Effector memory CD8-positive, alpha-beta T cell (primary cell): ENCODE results near the gene MRPL10.
A peak's percentile ranks its signal among the peaks of the same experiment; 100 is the strongest.

ENCODE experiments used
- ATAC-seq: fragments of 150-1000 bp; cut with Tn5 transposase; replicated peaks from 2 replicates; pipeline ENCODE4 v1.10.0; 2021; ENCODE audit warnings: mild to moderate bottlenecking, moderate library complexity
- DNase-seq, 3 experiments: peaks; one replicate each; pipeline ENCODE4 v3.0.0; 2021
- H3K27ac Mint-ChIP-seq, 2 donors: one replicate each; pipeline ENCODE4 v1.8.0; 2022; ENCODE audit warnings: mild to moderate bottlenecking in 2 of 2, mixed read lengths in 2 of 2, moderate library complexity in 2 of 2
- H3K27me3 Mint-ChIP-seq, 2 donors: one replicate each; pipeline ENCODE4 v1.8.0; 2022; ENCODE audit warnings: mixed read lengths in 2 of 2
- H3K36me3 Mint-ChIP-seq: one replicate; pipeline ENCODE4 v1.8.0; 2022; ENCODE audit warnings: mild to moderate bottlenecking, moderate library complexity, mixed read lengths; ENCODE audit not compliant: insufficient read depth
- H3K4me1 Mint-ChIP-seq, 2 donors: one replicate each; pipeline ENCODE4 v1.8.0; 2022; ENCODE audit warnings: low read depth in 2 of 2, mixed read lengths in 2 of 2
- H3K4me3 Mint-ChIP-seq, 2 donors: one replicate each; pipeline ENCODE4 v1.8.0; 2022; ENCODE audit warnings: mild to moderate bottlenecking in 2 of 2, mixed read lengths in 2 of 2, moderate library complexity in 2 of 2
- H3K9me3 Mint-ChIP-seq, 2 donors: one replicate each; pipeline ENCODE4 v1.8.0; 2022; ENCODE audit warnings: mixed read lengths in 2 of 2

The MRPL10 gene

GRCh38 chr17:47801906-47802305 lies 29.4 kb downstream of the MRPL10 start:
- Mint-ChIP-seq H3K36me3 (peaks cover 13% of the 10 kb centered on the region), H3K4me3 (no peak overlapping the region), H3K9me3 (no peaks in the 10 kb centered on the region), H3K27ac (peak overlapping the region in 1 of 2 donors; percentile 19), H3K27me3 (peaks cover 0 to 8% of the 10 kb centered on the region in 2 donors), H3K4me1 (peaks cover 2 to 4% of the 10 kb centered on the region in 2 donors)
- DNase-seq (no peak), ATAC-seq (no peak)

DNA sequence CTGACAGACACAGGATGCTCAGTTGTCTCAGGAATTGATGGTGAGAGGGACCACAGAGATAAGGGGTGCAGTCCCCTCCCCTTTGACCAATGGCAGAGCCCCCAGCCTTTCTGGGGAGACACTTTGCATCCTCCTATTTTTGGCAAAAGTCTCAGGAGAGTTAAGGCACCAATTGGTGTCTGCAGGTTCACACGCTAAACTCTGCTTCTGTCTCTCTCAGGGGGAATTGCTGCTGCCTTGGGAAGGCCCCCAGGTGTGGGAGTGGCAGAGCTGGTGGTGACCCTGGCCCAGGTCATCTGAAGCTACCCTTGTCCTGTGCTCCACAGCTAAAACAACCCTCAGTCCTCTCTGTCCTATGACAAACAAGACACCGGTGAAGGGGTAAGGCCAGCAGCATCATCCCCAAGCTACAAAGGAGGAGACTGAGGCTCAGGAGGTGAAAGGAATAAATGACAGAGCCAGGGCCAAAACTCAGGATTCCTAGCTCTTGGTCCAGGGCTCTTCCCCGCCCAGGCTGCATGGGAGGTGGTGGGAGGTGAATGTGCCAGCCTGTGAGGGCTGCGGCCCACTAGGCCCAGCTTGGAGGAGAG lies 30.1 kb downstream of the MRPL10 start:
- DNase-seq (no peak), ATAC-seq (no peak)
- H3K4me1 Mint-ChIP-seq, result peaks cover 2 to 4% of the 10 kb centered on the region in 2 donors
- H3K27me3 Mint-ChIP-seq, result peaks cover 0 to 8% of the 10 kb centered on the region in 2 donors
- peaks cover 8% of the 10 kb centered on the region for H3K36me3 Mint-ChIP-seq
- no peaks in the 10 kb centered on the region for H3K9me3 Mint-ChIP-seq
- no peak overlapping the region for H3K4me3 Mint-ChIP-seq
- H3K27ac Mint-ChIP-seq, result no peak overlapping the region

DNA sequence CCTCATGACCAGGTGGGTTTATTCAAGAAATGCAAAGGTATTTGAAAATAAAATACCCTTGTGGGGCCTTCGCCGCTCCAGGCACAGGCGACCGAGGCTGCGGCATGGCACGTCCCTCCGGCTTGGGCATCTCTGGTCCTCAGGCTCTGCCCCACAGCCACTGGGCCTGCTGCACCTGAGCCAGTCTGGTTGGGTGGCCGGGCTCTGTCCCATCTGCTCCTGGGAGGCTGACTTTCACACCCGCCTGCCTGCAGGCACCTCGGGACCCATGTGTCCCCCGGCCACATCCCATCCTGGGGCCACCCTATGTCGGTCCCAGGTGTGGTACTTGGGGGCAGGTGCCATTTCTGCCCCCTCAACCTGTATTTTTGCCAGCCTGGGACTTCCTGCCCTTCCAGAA lies 30.7 kb downstream of the MRPL10 start:
- no peak overlapping the region for H3K27ac Mint-ChIP-seq
- no peaks in the 10 kb centered on the region for H3K9me3 Mint-ChIP-seq
- H3K4me3 Mint-ChIP-seq, result no peak overlapping the region
- ATAC-seq (no peak), DNase-seq (no peak)
- peaks cover 2% of the 10 kb centered on the region for H3K36me3 Mint-ChIP-seq
- peaks cover 2 to 4% of the 10 kb centered on the region in 2 donors for H3K4me1 Mint-ChIP-seq
- peaks cover 0 to 8% of the 10 kb centered on the region in 2 donors for H3K27me3 Mint-ChIP-seq

DNA sequence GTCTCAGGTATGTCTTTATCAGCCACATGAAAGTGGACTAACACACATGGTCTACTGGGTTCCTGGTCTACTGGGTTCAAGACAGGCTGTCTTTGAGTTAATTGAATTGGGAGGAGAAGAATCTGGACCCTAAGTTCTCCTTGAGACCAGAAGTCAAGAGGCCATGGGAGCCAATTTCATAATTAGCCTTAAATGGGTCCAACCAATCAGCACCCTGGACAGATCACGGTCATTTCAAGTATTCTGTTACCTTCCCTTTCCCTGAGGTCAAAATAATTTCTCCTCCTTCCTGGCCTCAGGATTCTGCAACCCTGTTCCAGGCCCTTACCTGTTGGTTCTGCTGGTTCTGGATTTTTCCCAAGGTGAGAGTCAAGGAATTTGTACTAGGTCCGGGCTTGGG lies 33.5 kb downstream of the MRPL10 start:
- Mint-ChIP-seq H3K27me3 (peaks cover 21 to 26% of the 10 kb centered on the region in 2 donors), H3K36me3 (no peaks in the 10 kb centered on the region), H3K27ac (no peak overlapping the region), H3K9me3 (no peaks in the 10 kb centered on the region), H3K4me1 (peaks cover 2 to 4% of the 10 kb centered on the region in 2 donors), H3K4me3 (no peak overlapping the region)
- no peak for ATAC-seq
- DNase-seq, result no peak

GRCh38 chr17:47792979-47793378 lies 38.4 kb downstream of the MRPL10 start:
- ATAC-seq (no peak), DNase-seq (no peak)
- Mint-ChIP-seq H3K36me3 (no peaks in the 10 kb centered on the region), H3K27ac (no peak overlapping the region), H3K9me3 (no peaks in the 10 kb centered on the region), H3K4me3 (no peak overlapping the region), H3K27me3 (peaks cover 46 to 69% of the 10 kb centered on the region in 2 donors), H3K4me1 (peaks cover 3 to 4% of the 10 kb centered on the region in 2 donors)

- peaks cover 45 to 75% of the 10 kb centered on the region in 2 donors for H3K27me3 Mint-ChIP-seq
- DNase-seq (no peak), ATAC-seq (no peak)
- no peak overlapping the region for H3K4me3 Mint-ChIP-seq
- H3K4me1 Mint-ChIP-seq, result peaks cover 3 to 4% of the 10 kb centered on the region in 2 donors
- no peaks in the 10 kb centered on the region for H3K9me3 Mint-ChIP-seq
- no peak overlapping the region for H3K27ac Mint-ChIP-seq
- no peaks in the 10 kb centered on the region for H3K36me3 Mint-ChIP-seq
These were observed 38.9 kb downstream of the MRPL10 start for GRCh38 chr17:47792457-47792856.

DNA sequence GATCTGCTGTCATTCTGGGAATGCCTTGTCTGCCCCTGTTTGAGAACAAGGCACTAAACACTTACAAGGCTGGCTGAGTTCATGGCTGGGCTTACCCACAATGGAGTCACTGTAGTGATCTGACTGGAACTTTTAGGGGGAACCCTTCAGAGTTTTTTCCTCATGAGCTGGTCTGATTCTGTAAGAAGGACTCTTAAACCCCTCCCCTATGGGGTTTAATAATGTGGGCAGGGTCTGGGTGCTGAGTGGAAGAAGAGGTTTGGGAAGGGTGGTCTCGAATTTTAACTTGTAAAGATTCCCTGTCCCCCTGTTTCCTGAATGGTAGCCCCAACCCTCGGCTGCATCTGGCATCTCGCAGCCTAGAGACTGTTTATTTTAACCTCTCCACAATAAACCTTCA lies 40.3 kb downstream of the MRPL10 start:
- Mint-ChIP-seq H3K27me3 (peaks cover 46 to 77% of the 10 kb centered on the region in 2 donors), H3K4me3 (peak overlapping the region; percentile 70 to 73), H3K27ac (no peak overlapping the region), H3K36me3 (no peaks in the 10 kb centered on the region), H3K9me3 (no peaks in the 10 kb centered on the region), H3K4me1 (peaks cover 3 to 4% of the 10 kb centered on the region in 2 donors)
- ATAC-seq, result no peak
- no peak for DNase-seq

GRCh38 chr17:47789611-47790561 lies 41.5 kb downstream of the MRPL10 start:
- Mint-ChIP-seq H3K27me3 (peaks cover 41 to 72% of the 10 kb centered on the region in 2 donors), H3K4me3 (peak overlapping the region; percentile 70 to 73), H3K36me3 (no peaks in the 10 kb centered on the region), H3K27ac (no peak overlapping the region), H3K4me1 (peaks cover 3 to 4% of the 10 kb centered on the region in 2 donors), H3K9me3 (no peaks in the 10 kb centered on the region)
- DNase-seq (peak; percentile 48 to 62 (median 49)), ATAC-seq (peak; percentile 97)

DNA sequence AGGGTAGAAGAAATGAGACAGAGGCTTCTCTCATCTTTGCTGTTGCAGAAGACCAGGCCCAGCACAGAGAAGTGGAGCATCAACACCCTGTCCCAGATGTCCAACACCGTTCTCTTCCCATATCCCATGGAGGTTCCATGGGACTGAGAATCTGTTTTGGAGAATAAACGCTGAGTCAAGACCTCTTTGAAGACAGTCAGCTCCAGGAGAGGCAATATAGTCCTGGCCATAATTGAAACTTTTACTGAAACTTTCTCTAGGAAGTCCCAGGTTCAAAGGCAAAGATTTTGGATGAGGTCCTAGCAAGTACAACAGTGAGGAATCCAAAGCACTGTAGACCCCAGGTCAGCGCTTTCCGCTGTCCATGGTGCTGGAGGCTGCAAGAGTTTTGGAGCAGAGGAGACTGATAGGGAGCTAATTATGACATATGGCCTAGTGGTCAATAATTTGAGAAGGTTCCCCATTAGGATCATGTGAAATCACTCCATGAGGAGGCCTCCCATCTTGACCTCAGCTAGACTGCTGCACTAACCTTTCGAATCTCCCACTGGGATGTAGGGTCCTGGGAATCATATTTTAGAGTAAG lies 45.7 kb downstream of the MRPL10 start:
- Mint-ChIP-seq H3K36me3 (peaks cover 2% of the 10 kb centered on the region), H3K27me3 (peaks cover 20 to 30% of the 10 kb centered on the region in 2 donors), H3K4me3 (no peak overlapping the region), H3K27ac (no peak overlapping the region), H3K9me3 (no peaks in the 10 kb centered on the region), H3K4me1 (peaks cover 3 to 4% of the 10 kb centered on the region in 2 donors)
- no peak for ATAC-seq
- no peak for DNase-seq

GRCh38 chr17:47781397-47781796 lies 49.9 kb downstream of the MRPL10 start:
- Mint-ChIP-seq H3K4me1 (peaks cover 0 to 5% of the 10 kb centered on the region in 2 donors), H3K36me3 (peaks cover 5% of the 10 kb centered on the region), H3K27ac (no peak overlapping the region), H3K9me3 (no peaks in the 10 kb centered on the region), H3K4me3 (no peak overlapping the region), H3K27me3 (peaks cover 17 to 21% of the 10 kb centered on the region in 2 donors)
- ATAC-seq (no peak), DNase-seq (no peak)

DNA sequence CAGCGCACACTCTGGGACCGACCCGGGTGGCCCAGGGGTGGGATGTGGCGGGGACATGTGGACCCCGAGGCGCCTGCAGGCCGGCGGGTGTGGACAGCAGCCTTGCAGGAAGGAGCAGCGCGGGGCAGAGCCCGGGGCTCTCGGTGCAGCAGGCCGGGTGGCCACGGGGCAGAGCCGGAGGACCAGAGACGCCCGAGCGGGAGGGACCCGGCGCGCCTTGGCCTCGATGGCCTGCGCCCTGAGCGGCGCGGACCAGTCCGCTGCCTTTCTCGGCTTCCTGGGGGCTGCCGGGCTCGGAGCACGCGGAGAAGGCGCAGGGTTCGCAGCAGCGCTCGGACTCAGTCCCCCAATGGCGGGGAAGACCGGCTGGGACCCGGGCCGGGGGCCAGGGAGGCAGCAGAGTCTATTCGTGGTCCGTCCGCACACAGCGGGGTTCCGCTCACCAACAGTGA lies 53.1 kb downstream of the MRPL10 start:
- Mint-ChIP-seq H3K4me3 (no peak overlapping the region), H3K27ac (no peak overlapping the region), H3K9me3 (no peaks in the 10 kb centered on the region), H3K4me1 (peaks cover 0 to 5% of the 10 kb centered on the region in 2 donors), H3K36me3 (peaks cover 3% of the 10 kb centered on the region), H3K27me3 (peaks cover 32 to 46% of the 10 kb centered on the region in 2 donors)
- no peak for ATAC-seq
- no peak for DNase-seq

DNA sequence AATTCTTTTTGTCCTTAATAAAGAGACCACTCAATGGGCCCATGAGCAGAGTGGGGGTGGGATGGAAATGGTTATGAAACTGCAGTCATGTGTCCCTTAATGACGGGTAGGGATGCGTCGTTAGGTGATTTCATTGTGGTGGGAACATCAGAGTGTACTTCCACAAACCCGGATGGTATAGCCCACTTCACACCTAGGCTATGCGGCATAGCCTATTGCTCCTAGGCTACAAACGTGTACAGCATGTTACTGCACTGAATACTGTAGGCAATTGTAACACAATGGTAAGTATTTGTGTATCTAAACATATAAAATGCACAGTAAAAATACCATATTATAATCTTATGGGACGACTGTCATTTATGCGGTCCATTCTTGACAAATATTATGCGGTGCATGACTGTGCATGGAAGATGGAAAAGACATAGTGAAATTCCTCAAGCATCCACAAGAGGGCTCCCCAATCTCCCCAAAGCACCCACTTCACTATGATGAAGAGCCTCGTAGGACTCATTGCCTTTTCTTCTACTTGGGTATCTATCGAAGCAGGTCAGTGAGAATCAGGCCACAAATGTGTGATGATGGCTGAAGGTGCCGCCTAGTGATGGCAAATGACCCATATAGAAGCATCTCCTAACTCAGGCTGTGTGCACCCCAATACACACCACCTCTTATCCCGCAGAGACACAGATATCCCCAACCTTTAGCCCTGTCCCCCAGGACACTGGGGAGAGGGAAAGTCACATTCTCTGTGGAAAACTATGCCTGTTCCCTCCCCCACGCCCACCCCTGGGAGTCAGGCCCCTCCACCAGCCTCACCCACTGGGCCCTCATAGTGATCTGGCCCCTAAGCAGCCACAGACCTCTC lies 54.8 kb downstream of the MRPL10 start:
- Mint-ChIP-seq H3K36me3 (peaks cover 3% of the 10 kb centered on the region), H3K4me3 (no peak overlapping the region), H3K4me1 (peaks cover 0 to 5% of the 10 kb centered on the region in 2 donors), H3K27me3 (peaks cover 31 to 52% of the 10 kb centered on the region in 2 donors), H3K27ac (no peak overlapping the region), H3K9me3 (no peaks in the 10 kb centered on the region)
- peak; percentile 87 for ATAC-seq
- peak; percentile 39 to 50 (median 50) for DNase-seq
